NCI-H82 treated with DMSO at 0.1 percent for 48 hours (cell line): ENCODE data around the gene RBX1.
A peak's percentile ranks its signal among the peaks of the same experiment; 100 is the strongest.
"Not testable (repeated sequence)": the region's sequence is repeated elsewhere in the genome, so short reads cannot be mapped to it uniquely, and the experiment has no call there.

Experiments used
- DNase-seq: peaks from one replicate; lab custom pipeline; 2025; ENCODE audit not compliant: unreplicated experiment; lab: John Stamatoyannopoulos, UW

The RBX1 gene

DNA sequence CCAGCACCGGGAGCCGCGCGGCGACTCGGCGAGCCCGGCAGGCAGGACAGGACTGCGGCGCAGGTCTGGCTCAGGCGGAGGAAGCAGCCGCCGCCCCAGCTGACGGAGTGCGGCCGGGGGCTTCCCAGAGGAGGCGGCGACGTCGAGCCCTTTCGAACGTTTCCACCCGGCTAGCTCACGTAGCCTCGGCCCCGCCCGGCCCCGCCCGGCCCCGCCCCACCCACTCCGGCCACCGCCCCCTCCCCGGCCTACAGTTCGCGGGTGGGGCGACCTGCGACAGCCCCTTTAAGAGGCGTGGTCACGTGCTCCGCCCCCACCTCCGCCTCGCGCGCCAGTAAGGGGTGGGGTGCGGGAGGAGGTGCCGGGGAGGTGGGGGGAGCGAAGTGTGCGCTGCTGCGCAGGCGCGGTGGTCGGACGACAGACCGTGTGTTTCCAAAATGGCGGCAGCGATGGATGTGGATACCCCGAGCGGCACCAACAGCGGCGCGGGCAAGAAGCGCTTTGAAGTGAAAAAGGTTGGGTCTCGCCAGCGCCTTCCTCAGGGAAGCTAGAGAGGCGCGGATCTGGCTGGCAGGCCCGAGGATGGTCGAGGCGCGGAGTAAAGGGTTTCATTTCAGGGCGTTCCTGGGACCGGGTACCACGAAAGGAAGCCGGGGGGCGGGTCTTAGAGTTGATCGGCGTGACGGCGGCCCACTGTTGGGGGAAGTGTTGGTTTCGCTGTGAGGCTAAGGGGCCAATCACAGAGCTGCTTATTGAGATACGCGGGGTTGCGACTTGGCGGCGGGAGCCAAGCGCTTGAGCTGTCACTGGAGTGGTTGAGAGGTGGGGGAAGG is at the start of gene RBX1:
RBX1 (plus strand) TSS at position 417 of the 833 bp plus-strand sequence; CDS start at position 438, 21 bp downstream.
- DNase-seq: peak; percentile 92

DNA sequence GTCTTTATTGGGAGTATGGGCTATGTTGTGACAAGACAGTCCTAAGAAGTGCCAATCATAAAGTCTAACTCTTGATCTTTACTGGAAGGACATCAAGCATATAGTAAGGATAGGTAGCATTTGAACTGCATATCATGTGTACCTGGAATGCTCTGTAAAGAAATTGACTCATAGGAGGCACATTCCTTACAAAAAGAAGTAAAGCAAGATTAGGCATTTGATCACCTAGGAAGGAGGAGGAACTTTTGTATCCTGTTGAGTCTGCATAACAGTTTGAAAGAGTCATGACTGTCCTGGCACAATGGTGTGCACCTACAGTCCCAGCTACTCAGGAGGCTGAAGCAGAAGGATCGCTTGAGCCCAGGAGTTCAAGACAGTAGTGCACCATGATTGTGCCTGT is 47.1 kb upstream of the RBX1 start:
- no peak for DNase-seq

- DNase-seq: no peak
Measured at GRCh38 chr22:40908895-40909294, 42.3 kb upstream of the RBX1 start.

GRCh38 chr22:40911772-40912171 is 39.4 kb upstream of the RBX1 start:
- DNase-seq: no peak

DNA sequence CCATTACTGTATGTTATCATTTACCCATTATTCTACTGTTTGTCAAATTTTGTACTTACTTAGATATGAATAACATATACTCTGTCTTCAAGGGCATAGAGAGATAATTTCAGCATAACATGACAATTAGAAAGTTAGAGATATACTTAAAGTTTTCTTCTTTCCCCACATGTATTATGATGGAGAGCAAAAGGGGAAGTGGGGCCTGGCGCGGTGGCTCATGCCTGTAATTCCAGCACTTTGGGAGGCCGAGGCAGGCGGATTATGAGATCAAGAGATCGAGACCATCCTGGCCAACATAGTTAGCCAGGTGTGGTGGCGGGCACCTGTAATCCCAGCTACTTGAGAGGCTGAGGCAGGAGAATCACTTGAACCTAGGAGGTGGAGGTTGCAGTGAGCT is 38.2 kb upstream of the RBX1 start:
- DNase-seq: not testable (repeated sequence)

GRCh38 chr22:40919446-40919845 is 31.7 kb upstream of the RBX1 start:
- DNase-seq: no peak

DNA sequence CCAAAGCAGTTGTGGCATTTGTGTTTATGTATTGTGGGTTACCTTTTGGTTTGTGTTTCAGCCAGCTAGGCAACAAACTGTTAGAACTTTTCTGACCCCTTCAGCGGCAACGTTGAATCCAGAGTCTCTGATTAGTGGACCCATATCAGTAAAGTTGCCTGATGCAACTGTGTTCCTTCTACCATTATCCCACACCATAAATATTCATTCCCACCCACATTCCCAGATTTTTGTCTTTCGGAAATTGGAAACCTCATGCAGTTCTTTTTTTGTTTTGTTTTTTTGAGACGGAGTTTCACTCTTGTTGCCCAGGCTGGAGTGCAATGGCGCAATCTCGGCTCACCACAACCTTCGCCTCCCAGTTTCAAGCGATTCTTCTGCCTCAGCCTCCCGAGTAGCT is 30.7 kb upstream of the RBX1 start:
- no peak for DNase-seq

DNA sequence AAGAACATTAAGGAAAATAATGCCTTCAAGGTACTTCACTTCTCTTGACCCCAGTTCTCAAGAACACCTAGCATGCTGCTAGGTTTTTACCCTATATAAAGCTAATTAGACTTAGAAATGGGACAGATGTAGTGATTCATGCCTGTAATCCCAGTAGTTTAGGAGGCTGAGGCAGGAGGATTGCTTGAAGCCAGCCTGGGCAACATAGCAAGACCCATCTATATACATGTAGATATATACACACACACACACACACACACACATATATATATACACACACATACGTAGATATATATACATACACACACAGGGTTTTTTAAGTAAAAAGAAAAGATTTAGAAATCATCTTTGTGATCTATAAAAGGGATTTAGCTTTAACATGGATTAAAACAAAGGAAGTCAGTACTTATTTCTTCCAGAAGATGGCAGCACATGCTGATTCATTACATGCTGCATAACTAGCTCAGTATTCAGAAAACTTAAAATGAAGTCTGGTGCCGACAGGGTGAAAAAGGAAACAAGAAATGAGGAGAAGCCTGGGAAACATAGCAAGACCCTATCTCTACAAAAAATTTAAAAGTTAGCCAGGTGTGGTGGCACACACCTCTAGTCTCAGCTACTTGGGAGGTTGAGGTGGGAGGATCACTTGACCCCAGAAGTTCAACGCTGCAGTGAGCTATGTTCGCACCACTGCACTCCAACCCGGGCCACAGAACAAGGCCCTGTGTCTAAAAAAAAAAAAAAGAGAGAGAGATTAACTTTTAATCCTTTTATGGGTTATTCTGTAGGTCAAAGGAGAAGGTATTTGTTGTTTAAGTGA is 28.5 kb upstream of the RBX1 start:
- peak; percentile 3 for DNase-seq

DNA sequence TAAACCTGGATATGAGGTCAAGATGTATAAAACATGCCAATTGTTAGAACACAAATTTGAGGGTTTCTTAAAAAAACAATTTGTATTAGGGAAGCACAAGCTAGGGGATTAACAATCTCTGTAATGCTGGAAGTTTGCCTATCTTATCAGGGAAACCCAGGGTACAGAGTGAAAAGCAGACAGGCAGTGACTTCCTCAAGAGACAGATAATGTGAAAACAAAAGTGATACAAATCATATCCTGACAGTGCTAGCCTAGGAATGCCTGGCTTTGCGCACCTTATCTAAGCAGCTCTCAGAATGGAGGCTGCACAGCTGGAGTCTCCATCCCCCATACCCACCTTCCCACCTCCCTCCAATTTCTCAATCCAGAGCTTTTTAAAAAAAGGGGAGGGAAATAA is 22.5 kb upstream of the RBX1 start:
- DNase-seq: no peak

DNA sequence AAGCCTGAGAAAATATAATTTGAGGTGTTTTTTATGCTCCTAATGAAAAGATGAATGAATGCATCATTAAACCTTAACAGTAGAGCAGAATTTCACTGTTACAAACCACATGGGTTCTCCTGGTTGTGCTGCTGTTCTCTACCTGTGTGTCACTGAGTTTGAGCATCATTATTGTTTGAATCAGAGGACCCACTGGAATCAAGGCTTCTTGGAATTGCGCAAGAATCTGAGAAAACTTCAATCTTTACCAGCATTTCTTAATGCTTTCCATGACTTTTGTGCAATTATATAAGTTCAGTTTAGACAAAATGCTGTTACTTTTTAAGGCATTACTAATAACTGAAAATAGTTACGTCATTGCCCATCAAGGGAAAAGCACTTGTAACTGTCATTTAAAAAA is 18.8 kb upstream of the RBX1 start:
- no peak for DNase-seq

DNA sequence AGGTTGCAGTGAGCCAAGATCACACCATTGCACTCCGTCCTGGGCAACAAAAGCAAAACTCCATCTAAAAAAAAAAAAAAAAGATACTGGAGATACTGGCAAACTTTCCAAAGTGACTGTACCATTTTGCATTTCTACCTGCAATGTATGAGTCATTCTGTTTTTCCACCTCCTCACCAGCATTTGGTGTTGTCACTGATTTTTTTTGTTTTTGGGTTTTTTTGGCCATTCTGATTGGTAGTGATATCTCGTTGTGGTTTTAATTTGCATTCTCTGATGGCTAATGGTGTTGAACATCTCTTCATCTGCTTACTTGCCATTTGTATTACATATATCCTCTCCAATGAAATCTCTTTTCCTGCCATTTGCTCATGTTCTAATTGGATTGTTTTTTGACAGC is 12.0 kb upstream of the RBX1 start:
- no peak for DNase-seq

DNA sequence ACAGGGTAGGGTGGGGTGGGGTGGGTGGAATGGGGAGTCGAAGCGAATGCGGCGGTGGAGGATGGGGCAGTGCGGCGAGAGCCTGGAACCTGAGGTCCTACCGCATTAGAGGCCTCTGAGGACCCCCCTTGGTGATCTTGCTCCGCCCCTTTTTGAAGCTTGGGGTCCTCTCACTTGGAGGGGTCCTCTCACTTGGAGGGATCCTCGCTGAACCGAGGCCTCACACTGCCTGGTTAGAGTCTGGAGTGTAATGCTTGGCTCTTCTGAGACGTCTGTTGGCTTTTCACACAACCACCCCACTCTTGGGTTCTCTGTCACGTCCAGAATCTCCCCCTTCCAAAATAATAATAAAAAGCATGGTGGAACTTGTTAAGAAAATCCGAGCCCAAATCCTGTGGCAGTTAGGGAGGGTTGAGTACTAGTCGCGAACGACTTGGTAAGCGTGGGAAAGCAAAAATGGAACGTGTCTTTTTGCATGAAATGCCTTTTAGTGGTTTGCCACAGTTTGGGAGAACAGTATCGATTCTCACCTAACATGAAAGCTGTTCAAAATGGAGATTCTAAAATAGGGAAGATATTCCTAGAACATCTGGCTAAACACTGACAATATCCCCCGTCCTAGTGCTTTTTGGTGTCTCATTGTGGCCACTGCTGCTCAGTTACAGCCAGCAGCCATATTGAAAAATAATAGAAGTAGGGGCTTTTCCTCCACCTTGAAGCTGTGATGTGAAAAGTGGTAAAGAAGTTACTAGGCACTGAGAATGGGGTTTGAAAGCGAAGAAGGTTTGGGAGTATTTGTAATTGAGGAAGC is 822 bp downstream of the RBX1 start:
- DNase-seq: no peak

- DNase-seq: no peak
Measured at GRCh38 chr22:40953471-40953870, 2.3 kb downstream of the RBX1 start.

- DNase-seq: no peak
Measured at GRCh38 chr22:40954113-40954512, 2.9 kb downstream of the RBX1 start.

- DNase-seq: no peak
Measured at GRCh38 chr22:40955571-40955970, 4.4 kb downstream of the RBX1 start.

- no peak for DNase-seq
Measured at GRCh38 chr22:40957601-40958000, 6.4 kb downstream of the RBX1 start.

DNA sequence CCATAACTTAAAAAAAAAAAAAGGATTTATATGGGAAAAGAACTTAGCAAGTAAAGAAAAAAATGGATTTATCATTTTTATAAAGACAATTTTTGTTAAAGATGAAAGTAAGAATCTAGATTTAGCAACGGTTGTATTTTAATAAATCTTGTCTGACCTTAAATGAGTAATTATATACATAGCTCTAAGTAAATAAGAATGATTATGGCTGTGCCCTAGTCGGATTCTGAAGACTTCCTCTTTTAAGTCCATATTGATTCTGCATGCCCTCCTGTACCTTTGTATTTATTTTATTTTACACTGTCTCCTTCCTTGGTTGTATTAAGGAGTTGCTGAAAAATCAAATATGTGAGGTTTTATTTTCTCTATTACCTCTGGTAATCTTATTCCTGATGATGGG is 7.1 kb downstream of the RBX1 start:
- no peak for DNase-seq

GRCh38 chr22:40960145-40960544 is 9.0 kb downstream of the RBX1 start:
- no peak for DNase-seq

- DNase-seq: no peak
Measured at GRCh38 chr22:40965936-40966725, 15.0 kb downstream of the RBX1 start.

DNA sequence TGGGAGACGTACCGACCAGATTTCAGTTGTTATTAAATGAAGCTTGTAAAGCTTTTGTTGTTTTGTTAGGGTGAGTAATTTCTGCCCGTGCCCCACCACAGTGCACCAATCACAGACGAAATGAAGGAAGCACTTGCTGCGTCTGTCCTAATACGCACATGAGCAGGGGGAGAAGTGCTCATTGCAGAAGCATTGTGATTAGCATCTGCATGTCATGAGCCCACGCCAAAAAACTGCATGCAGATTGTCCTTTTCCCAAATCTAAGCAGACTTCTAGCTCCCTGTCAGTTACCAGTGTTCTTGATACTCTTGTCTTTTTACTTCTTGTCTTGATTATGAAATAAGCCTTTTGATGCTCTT is 15.5 kb downstream of the RBX1 start:
- DNase-seq: no peak
